GM04503 (cell line): Measurements from ENCODE around the gene ARL5C.
"Not testable (repeated sequence)": the region's sequence is repeated elsewhere in the genome, so short reads cannot be mapped to it uniquely, and the experiment has no call there.

ENCODE experiments used
- DNase-seq: peaks from one replicate; pipeline ENCODE4 v3.0.0-alpha.2; 2012; ENCODE audit warnings: low read depth

Gene ARL5C

DNA sequence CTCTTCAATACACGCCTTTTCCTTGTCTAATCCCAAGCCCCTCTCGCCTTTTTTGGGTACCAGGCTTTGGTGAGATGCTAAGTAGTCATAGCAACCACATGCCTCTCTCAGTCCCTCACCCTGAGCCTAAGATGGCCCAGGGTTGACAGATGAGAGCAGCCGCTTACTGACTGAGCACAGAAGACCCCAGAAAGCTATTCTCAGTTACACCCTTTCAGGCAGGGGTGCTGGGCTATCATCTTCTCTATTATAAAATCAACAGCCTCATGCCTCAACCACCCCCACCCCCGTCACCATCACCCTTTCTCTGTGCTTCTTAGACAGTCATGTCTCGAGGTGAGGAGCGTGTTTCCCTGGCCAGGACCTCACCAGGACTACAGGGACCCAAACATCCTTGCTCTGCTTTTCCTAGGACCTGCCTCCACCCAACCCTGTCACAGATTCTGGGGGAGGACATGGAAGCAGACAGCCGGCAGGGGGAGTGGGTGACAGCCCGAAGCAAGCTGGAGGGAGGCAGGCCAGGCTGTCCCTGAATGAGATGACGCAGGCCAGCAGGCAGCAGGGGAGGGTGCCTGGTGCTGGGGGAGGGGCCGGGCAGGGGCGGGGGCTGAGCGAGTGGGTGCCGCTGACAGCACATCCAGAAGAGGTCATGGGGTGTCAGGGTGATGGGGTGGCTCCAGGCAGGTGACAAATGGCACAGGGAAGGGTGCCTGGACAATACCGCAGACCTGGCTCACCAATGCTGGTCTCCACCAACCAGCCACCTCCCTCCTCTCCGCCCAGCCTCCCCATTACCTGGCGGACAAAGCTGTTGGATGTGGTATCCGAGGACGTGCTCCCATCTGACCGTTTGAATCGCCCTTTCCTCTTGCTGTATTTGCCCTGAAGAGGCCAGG, 28.4 kb upstream of the ARL5C start:
- no peak for DNase-seq

DNA sequence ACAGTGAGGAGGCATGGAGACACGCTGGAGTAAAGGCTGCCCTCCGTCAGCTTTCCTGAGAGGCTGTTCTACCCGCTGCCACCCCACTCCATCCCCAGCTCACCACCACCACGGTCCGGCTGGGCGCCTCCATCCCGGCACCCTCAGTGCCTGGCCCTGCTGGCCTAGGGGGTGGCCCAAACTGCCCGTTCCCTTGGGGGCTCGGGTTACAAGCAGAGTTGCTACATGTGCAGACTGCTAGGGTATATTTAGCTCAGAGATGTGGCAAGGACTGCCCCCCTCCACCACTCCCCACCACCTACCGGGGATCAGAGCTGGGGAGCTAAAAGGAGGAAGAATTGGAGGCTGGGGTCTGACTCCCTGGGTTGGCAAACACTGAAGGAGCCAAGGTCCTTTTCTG, 27.4 kb upstream of the ARL5C start:
- no peak for DNase-seq

- DNase-seq: no peak
These were observed 26.9 kb upstream of the ARL5C start for GRCh38 chr17:39192901-39193300.

- DNase-seq: no peak
These were observed 26.0 kb upstream of the ARL5C start for GRCh38 chr17:39191750-39192510.

DNA sequence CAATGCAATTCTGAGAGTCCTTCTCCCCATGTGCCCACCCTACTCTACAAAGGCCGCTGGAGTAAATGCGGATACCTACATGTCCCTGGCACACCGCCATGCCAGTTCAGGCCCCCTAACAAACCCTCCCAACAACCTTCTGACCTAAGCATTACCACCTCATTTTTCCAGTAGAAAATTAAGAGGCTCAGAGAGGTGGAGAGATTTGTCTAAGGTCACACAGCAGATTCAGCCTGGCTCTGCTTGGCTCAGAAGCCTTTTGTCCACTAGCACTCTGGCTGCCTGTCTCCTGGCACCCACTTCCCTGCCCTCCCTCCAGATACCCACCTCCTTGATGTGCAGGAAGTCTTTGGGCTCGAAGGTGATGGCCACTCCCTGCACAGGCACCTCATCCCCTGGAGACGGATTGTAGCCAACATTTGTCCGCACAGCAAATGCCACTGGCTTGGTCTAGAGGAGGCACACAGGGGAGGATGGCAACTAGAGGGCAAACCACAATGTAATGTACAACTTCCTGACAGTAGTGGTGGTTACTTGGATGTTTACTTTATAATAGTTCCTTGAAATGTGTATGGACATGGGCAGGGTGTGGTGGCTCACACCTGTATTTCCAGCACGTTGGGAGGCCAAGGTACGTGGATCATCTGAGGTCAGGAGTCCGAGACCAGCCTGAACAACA, 21.3 kb upstream of the ARL5C start:
- DNase-seq: no peak

DNA sequence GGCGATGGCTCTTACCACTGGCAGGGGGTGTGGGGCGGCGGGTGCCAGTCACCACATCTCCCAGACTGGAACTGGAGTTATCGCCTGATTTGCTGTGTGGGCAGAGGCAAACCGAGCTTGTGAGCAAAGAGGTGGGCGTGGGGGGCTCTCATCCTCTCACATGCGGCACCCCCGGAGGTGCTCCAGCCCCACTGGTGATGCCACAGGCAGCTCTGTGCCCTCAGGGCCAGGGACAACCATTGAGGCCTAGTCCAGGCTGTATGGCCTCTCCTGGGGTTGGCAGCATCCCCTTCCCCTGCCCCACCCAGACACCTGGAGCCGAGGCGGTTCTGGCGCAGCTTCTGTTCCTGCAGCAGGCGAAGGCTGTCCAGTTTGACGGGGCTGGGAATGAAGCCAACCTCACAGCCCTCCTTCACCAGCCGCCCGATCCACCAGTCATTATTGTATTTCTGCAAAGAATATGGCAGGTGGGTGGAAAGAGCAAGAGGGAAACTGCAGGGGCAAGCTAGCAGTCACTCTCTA, 20.6 kb upstream of the ARL5C start:
- DNase-seq: no peak

DNA sequence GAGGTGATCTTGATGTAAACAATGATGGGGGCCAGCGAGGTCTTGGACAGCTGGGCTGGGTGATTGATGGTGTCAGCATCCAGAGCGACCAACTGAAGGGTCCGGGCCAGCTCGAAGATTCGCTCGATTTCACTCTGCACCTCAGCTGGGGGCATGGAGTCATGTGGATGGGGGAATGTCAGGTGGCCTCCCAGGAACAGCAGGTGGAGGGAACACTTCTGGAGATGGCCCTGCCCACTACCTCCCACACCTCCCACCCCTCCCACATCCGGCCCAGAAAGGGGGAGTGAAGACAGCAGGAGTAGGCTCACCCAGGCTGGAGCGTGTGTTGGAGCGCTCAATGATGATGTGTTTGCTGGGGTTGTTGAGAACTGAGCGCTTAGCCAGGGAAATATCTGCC, 17.8 kb upstream of the ARL5C start:
- no peak for DNase-seq

DNA sequence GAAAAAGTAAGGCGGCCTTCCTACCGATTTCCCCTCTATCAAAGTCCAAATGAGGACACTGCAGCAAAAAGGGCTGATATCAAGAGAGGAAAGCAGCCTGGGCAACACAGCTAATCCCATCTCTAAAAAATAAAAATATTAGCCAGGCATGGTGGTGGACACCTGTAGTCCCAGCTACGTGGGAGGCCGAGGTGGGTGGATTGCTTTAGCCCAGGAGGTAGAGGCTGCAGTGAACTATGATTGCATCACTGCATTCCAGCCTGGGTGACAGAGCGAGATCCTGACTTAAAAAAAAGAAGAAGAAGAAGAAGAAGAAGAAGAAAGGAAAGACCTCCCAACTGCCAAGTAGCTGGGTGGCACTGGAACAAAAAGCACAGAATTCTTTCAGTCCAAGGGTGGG, 17.1 kb upstream of the ARL5C start:
- DNase-seq: no peak

GRCh38 chr17:39181303-39181702, 15.3 kb upstream of the ARL5C start:
- DNase-seq: no peak

GRCh38 chr17:39178536-39178935, 12.6 kb upstream of the ARL5C start:
- no peak for DNase-seq

DNA sequence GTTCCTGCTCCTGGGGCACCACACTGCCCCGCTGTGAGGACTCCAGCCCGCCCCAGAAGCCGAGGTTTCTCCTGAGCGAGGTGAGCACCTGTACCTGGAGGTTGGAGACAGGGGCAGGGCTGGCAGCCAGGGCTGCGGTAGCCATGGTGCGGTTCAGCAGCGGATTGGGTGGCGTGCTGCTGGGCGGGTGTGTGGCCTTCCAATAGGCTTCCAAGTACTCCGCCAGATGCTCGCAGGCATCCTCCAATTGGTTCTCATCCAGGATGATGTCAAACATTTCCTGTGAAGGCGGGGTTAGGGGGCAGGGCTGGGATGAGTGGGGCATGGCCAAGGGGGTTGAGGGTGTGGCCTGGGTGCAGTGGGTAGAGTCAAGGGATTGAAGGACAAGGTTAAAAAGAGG, 11.3 kb upstream of the ARL5C start:
- no peak for DNase-seq

- no peak for DNase-seq
These were observed 9.7 kb upstream of the ARL5C start for GRCh38 chr17:39175695-39176093.

DNA sequence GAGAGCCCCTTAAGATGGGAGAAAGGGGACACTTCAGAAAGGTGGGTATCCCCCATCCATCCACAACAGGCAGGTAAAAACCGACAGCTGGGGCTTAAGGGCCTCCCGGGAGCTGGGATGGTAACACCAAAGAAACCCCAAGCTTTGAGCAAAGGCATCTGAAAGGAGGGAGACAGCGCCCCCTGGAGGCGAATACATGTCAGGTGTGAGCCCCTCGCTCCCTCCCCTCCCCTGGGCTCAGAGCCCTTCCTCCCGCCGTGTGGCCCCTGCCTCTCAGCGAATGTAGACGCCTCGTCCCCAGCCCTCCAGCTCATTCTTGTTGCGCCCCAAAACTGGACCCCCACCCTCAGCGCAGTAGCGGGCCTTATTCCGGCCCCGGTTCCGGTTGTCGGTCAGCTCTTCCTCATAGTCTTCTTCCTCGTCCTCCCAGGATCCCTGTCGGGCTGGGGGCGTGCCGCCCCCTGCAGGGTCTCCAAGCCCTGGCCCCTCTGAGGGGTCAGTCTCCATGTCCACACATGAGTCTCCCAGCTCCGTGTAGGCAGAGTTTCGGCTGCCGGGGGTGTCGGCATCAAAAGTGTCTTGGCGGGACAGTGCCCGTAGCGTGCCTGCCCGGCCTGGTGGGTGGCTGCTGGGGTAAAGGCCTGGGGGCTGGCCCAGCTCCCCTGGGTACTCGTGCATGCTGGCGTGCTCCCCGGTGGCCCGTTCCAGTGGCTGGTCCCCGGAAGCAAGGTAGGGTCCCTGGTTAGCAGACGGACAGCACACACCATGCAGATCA, 9.1 kb upstream of the ARL5C start:
- DNase-seq: no peak

- DNase-seq: no peak
These were observed 7.7 kb upstream of the ARL5C start for GRCh38 chr17:39173526-39174274.

- DNase-seq: no peak
These were observed 7.1 kb upstream of the ARL5C start for GRCh38 chr17:39173080-39173479.

DNA sequence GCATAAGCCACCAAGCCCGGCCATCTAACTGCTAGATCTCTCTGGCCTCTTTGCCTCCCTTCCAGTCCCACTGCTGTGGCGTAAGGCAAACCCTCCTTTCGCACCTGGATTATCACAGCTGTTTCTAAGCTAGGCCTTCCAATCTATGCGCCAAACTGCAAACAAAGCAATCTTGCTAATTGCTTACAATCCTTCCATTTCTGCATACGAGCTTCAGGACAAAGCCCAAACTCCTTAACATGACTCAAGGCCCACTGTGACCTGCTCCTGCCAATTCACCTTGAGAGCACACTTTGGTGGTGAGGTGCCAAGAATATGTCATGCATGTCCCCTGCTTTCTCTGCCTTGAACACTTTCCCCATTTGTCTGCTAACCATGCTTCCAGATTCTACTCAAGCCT, 6.0 kb upstream of the ARL5C start:
- DNase-seq: no peak

- DNase-seq: no peak
These were observed 4.6 kb upstream of the ARL5C start for GRCh38 chr17:39170558-39170957.

GRCh38 chr17:39170109-39170508, 4.1 kb upstream of the ARL5C start:
- no peak for DNase-seq

- DNase-seq: no peak
These were observed 3.6 kb upstream of the ARL5C start for GRCh38 chr17:39169518-39169917.

DNA sequence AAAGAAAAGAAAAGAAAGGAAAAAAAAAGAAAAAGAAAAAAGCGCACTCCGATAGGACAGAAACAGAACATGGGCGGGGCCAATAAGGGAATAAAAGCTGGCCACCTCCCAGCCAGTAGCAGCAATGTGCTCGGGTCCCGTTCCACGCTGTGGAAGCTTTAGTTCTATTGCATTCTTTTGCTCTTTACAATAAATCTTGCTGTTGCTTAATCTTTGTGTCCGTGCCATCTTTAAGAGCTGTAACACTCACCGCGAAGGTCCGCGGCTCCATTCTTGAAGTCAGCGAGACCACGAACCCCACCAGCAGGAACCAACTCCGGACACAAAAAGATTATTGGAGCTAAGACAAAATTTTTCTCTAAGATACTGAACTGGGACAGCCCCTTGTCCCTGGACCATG, 3.1 kb upstream of the ARL5C start:
- DNase-seq: no peak

DNA sequence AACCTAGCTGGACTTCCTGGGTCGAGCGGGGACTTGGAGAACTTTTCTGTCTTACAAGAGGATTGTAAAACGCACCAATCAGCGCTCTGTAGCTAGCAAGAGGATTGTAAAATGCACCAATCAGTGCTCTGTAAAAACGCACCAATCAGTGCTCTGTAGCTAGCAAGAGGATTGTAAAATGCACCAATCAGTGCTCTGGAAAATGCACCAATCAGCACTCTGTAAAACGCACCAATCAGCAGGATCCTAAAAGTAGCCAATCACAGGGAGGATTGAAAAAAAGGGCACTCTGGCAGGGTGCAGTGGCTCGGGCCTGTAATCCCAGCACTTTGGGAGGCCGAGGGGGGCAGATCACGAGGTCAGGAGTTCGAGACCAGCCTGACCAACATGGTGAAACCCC, 2.5 kb upstream of the ARL5C start:
- DNase-seq: not testable (repeated sequence)
